K562 (cell line): Measurements from ENCODE around the gene SORCS1. TPM values are rescaled to one million over a fixed set of nuclear protein-coding genes. Genes with fewer than 3 reads are reported as not detected.

ENCODE experiments used
- ATAC-seq: fragments of 200-7000 bp; cut with Tn5 transposase; 3 replicates; pipeline ENCODE4 v1.9.1; 2020; ENCODE audit warnings: moderate library complexity
- BruUV-seq: library from RNA; stranded (reverse); fragments of 400-500 nt; replicated peaks from 2 replicates; lab custom pipeline; 2021; lab: Mats Ljungman, UMichigan
- CTCF ChIA-PET: fragments of 300-600 bp; formaldehyde crosslinking; extraction: SDS; loops from one replicate; lab custom pipeline; 2021; ENCODE audit warnings: low intra/inter-chr PET ratio; lab: Yijun Ruan, JAX
- POLR2A ChIA-PET: fragments of 300-600, 350-650 bp; sonication (Branson Sonifier 250); formaldehyde crosslinking; extraction: SDS; loops from one replicate; lab custom pipeline; 2021; ENCODE audit warnings: antibody characterized with exemption, inconsistent platforms; lab: Yijun Ruan, JAX
- DNase-seq, 4 experiments: peaks; one replicate each; pipeline versions ENCODE4 v3.0.0 to v3.0.0-alpha.2; 2011 to 2018; ENCODE audit warnings: low spot score in 3 of 4, mixed read lengths in 3 of 4; ENCODE audit errors: extremely low read depth in 1 of 4
- FAIRE-seq: peaks from 2 replicates; lab custom pipeline; 2011; peaks lifted over from hg19 to GRCh38; lab: Jason Lieb, UNC
- H2AFZ ChIP-seq: 2 replicates; pipeline ENCODE4 v1.6.0; 2011; ENCODE audit warnings: low read depth, low read length, control low read depth, inconsistent platforms
- H3K27ac ChIP-seq: fragments of 200-600 bp; 3 replicates; pipeline ENCODE4 v1.8.0; 2011; ENCODE audit warnings: low read depth, mild to moderate bottlenecking, control low read depth, inconsistent platforms, low read length, moderate library complexity, mixed read lengths; ENCODE audit errors: extremely low read depth
- H3K27me3 ChIP-seq, 2 experiments: fragments of 300-600 bp in 1 of 2; 2 replicates in 1 of 2; 3 replicates in 1 of 2; pipeline versions ENCODE4 v1.6.0 to v1.8.0; 2011; ENCODE audit warnings: inconsistent platforms in 2 of 2, low read length in 2 of 2, mild to moderate bottlenecking in 1 of 2, mixed read lengths in 1 of 2, moderate library complexity in 1 of 2; ENCODE audit not compliant: control insufficient read depth in 2 of 2, insufficient read depth in 2 of 2
- H3K36me3 ChIP-seq: fragments of 300-600 bp; 3 replicates; pipeline ENCODE4 v1.8.0; 2011; ENCODE audit warnings: mild to moderate bottlenecking, low read length, inconsistent platforms; ENCODE audit not compliant: control insufficient read depth, insufficient read depth
- H3K4me1 ChIP-seq, 2 experiments: fragments of 200-600 bp in 1 of 2; replicated peaks in 1 of 2; 2 replicates in 1 of 2; 3 replicates in 1 of 2; pipeline versions ENCODE4 v1.5.1 to v1.8.0; 2011; ENCODE audit warnings: inconsistent platforms in 2 of 2, low read length in 2 of 2, mild to moderate bottlenecking in 1 of 2, mixed read lengths in 1 of 2, moderate library complexity in 1 of 2; ENCODE audit not compliant: control insufficient read depth in 2 of 2, insufficient read depth in 2 of 2
- H3K4me2 ChIP-seq: 2 replicates; pipeline ENCODE4 v1.6.1; 2011; ENCODE audit warnings: low read length, control low read depth, inconsistent platforms, mixed read lengths; ENCODE audit not compliant: insufficient read depth
- H3K4me3 ChIP-seq: fragments of 200-600 bp; sonication (generic), shearing (Covaris generic); 2 replicates; pipeline ENCODE4 v1.5.1; 2016; ENCODE audit warnings: control low read depth, inconsistent platforms
- H3K79me2 ChIP-seq: fragments of 200-600 bp; 3 replicates; pipeline ENCODE4 v1.8.0; 2011; ENCODE audit warnings: low read length, inconsistent platforms; ENCODE audit not compliant: control insufficient read depth, insufficient read depth
- H3K9ac ChIP-seq, 2 experiments: 2 replicates each; pipeline versions ENCODE4 v1.6.0 to v1.6.1; 2011; ENCODE audit warnings: low read depth in 2 of 2, low read length in 2 of 2, control low read depth in 1 of 2, inconsistent platforms in 1 of 2, mild to moderate bottlenecking in 1 of 2, mixed read lengths in 1 of 2; ENCODE audit not compliant: insufficient read depth in 1 of 2
- H3K9me1 ChIP-seq: one replicate; pipeline ENCODE4 v1.6.0; 2011; ENCODE audit warnings: inconsistent platforms, mild to moderate bottlenecking, low read length, moderate library complexity; ENCODE audit not compliant: control insufficient read depth, insufficient read depth
- H3K9me3 ChIP-seq: replicated peaks from 2 replicates; pipeline ENCODE4 v1.5.1; 2011; ENCODE audit warnings: low read depth, low read length, inconsistent platforms; ENCODE audit not compliant: control insufficient read depth, insufficient read depth
- H4K20me1 ChIP-seq: replicated peaks from 2 replicates; pipeline ENCODE4 v1.6.1; 2011; ENCODE audit warnings: low read length, inconsistent platforms, mixed read lengths; ENCODE audit not compliant: control insufficient read depth, insufficient read depth
- ATF1 ChIP-seq, 2 experiments: fragments of 450-650 bp in 1 of 2; IDR thresholded peaks; 2 replicates each; pipeline ENCODE4 v1.6.1; 2016; ENCODE audit warnings: missing compliant biosample characterization in 1 of 2, missing genetic modification characterization in 1 of 2
- CBX2 ChIP-seq: fragments of 200-600 bp; sonication (generic); IDR thresholded peaks from one replicate; pipeline ENCODE4 v1.6.1; 2012; ENCODE audit warnings: mild to moderate bottlenecking, low read length, inconsistent platforms; ENCODE audit not compliant: insufficient read depth, poor library complexity, severe bottlenecking
- HMG20A ChIP-seq: fragments of 450-650 bp; formaldehyde crosslinking; conservative IDR thresholded peaks from 2 replicates; pipeline ENCODE4 v1.4.0; 2020; ENCODE audit warnings: mild to moderate bottlenecking, mixed read lengths
- MECOM ChIP-seq: fragments of 250-450 bp; sonication (Bioruptor Pico); IDR thresholded peaks from 2 replicates; pipeline ENCODE4 v1.8.0; 2022; ENCODE audit warnings: inconsistent platforms
- PHF21A ChIP-seq: fragments of 450-650 bp; IDR thresholded peaks from 2 replicates; pipeline ENCODE4 v1.6.1; 2017; ENCODE audit warnings: low read depth, borderline replicate concordance
- POU5F1 ChIP-seq: fragments of 150-350 bp; IDR thresholded peaks from 2 replicates; pipeline ENCODE4 v1.6.1; 2014; ENCODE audit warnings: borderline replicate concordance, low read length, low read depth, mild to moderate bottlenecking; ENCODE audit not compliant: partially characterized antibody
- TSC22D4 ChIP-seq: fragments of 450-650 bp; IDR thresholded peaks from 2 replicates; pipeline ENCODE4 v1.6.1; 2016; ENCODE audit warnings: missing genetic modification characterization, missing biosample characterization, control low read depth
- ZBTB1 ChIP-seq: sonication (generic); formaldehyde crosslinking; IDR thresholded peaks from 2 replicates; pipeline ENCODE4 v1.8.1; 2023; ENCODE audit warnings: missing genetic modification reagents, low read depth, mild to moderate bottlenecking, borderline replicate concordance
- ZFP91 ChIP-seq: sonication (generic); formaldehyde crosslinking; IDR thresholded peaks from 2 replicates; pipeline ENCODE4 v1.8.0; 2022; ENCODE audit warnings: mild to moderate bottlenecking, missing genetic modification reagents
- ZNF436 ChIP-seq: fragments of 250-450, 450-650 bp; sonication (Bioruptor Pico); formaldehyde crosslinking; IDR thresholded peaks from 2 replicates; pipeline ENCODE4 v1.7.0; 2020; ENCODE audit warnings: mild to moderate bottlenecking
- ZNF696 ChIP-seq: fragments of 250-450 bp; sonication (Bioruptor Pico); conservative IDR thresholded peaks from 2 replicates; pipeline ENCODE4 v1.4.0; 2020; ENCODE audit warnings: mild to moderate bottlenecking, moderate library complexity
- WGBS: fragments of 100-300 bp; shearing (Covaris generic); methylation state at CpG from one replicate; pipeline ENCODE4 v1.1.6; 2016; ENCODE audit warnings: low coverage, mixed read lengths; ENCODE audit not compliant: insufficient coverage; ENCODE audit errors: missing lambda C conversion rate; 5-methylcytosine and 5-hydroxymethylcytosine counted together
- in situ Hi-C: fragments of 300-500 bp; cut with MboI; formaldehyde crosslinking; loops from 4 replicates; pipeline ENCODE4 v1.15.0; 2018; ENCODE audit warnings: inconsistent platforms, mixed read lengths
- intact Hi-C: fragments of 100-400 bp; cut with micrococcal nuclease; formaldehyde crosslinking; loops from 2 replicates; pipeline ENCODE4 v1.14.2; 2022
- polyA plus RNA-seq, 8 experiments: library from polyadenylated mRNA; depleted of rRNA in 4 of 8; stranded (reverse) in 5 of 8; unstranded in 3 of 8; fragments of >200 nt; fragmentation: Nextera tagmentation in 2 of 8; fragmentation: Illumina TruSeq in 1 of 8; extraction: Ambion mirVana in 2 of 8; extraction: Trizol in 1 of 8; gene quantifications; 2 replicates each; pipeline versions ENCODE4 v1.2.1 to v1.2.3, GENCODE V29; 2011 to 2014; ENCODE audit warnings: inconsistent platforms in 1 of 8, missing spikeins in 1 of 8
- total RNA-seq, 7 experiments: library from RNA; depleted of rRNA in 6 of 7; stranded (reverse); fragments of >200 nt in 6 of 7; fragmentation: Illumina TruSeq in 2 of 7; extraction: Trizol in 2 of 7; gene quantifications; 2 replicates each; pipeline versions ENCODE4 v1.2.1 to v1.2.3, GENCODE V29; 2011 to 2021; ENCODE audit warnings: low replicate concordance in 1 of 7
- TF ChIP-seq, protein P1 (sequence below), 2 experiments: fragments of 450-650 bp; IDR thresholded peaks; 2 replicates each; pipeline ENCODE4 v1.6.1; 2016

The SORCS1 gene
- total and polyA plus RNA-seq, 9 of the 15 experiments (the other 6 are each of a cell fraction or from before 2014, with no cell fraction given): 1.5 to 3.9 (median 2.7) TPM

DNA sequence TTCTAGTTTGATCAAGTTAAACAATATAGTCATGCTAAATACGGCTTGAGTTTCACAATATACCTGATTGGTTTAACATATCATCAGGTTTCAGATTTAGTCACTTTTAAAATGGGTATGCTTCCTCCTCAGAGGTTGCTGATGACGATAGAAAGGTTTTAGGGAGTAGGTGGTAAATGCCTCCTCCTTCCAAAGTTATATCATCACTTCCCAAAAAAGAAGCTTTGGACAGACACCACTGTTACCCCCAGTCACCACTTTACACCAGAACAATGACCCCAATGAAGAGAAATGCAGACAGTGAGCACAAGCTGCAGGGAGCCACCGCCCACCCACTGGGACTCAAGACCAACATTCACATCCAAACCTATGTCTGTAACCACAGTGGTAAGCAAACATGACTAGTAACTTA is 244.6 kb downstream of the SORCS1 start:
- no peak for DNase-seq
- WGBS: 23% methylated on average over 3 of the region's 3 CpGs
- no peak for ATAC-seq
- no peak for FAIRE-seq
- ChIA-PET CTCF (no interaction called here), POLR2A (no interaction called here)
- Histone ChIP-seq H2AFZ (no peak overlapping the region), H3K27me3 (no peaks in the 10 kb centered on the region), H3K9ac (no peak overlapping the region), H3K36me3 (no peaks in the 10 kb centered on the region), H3K4me1 (no peaks in the 10 kb centered on the region; a peak in 1 of 5 replicates), H3K9me3 (no peaks in the 10 kb centered on the region), H3K9me1 (no peaks in the 10 kb centered on the region), H3K27ac (no peak overlapping the region), H4K20me1 (no peaks in the 10 kb centered on the region), H3K4me3 (no peak overlapping the region), H3K79me2 (no peaks in the 10 kb centered on the region), H3K4me2 (no peak overlapping the region)
- intact Hi-C loops (no loop called here), in situ Hi-C loops (no loop called here)
- no TSS peak for BruUV-seq
- TF ChIP-seq POU5F1 (no peak), TSC22D4 (tag) (no peak), CBX2 (no peak), PHF21A (no peak), ATF1 (CRISPR knock-in tag; IDR thresholded peaks at IDR 0.05) (no peak), ATF1 (tag; IDR thresholded peaks at IDR 0.05) (no peak), ZNF696 (CRISPR knock-in tag) (no peak), ZFP91 (CRISPR knock-in tag) (no peak), ZNF436 (CRISPR knock-in tag) (no peak), HMG20A (CRISPR knock-in tag) (no peak), MECOM (CRISPR knock-in tag) (no peak), ZBTB1 (CRISPR knock-in tag) (no peak)
- TF ChIP-seq, protein P1, sequence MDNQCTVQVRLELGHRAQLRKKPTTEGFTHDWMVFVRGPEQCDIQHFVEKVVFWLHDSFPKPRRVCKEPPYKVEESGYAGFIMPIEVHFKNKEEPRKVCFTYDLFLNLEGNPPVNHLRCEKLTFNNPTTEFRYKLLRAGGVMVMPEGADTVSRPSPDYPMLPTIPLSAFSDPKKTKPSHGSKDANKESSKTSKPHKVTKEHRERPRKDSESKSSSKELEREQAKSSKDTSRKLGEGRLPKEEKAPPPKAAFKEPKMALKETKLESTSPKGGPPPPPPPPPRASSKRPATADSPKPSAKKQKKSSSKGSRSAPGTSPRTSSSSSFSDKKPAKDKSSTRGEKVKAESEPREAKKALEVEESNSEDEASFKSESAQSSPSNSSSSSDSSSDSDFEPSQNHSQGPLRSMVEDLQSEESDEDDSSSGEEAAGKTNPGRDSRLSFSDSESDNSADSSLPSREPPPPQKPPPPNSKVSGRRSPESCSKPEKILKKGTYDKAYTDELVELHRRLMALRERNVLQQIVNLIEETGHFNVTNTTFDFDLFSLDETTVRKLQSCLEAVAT (IDR thresholded peaks at IDR 0.05): no peak
